Activated CD8-positive, alpha-beta memory T cell treated with anti-CD3 and anti-CD28 coated beads for 36 hours (primary cell): ENCODE results near the gene TASOR. TPM values are rescaled to one million over a fixed set of nuclear protein-coding genes. Genes with fewer than 3 reads are reported as not detected.

Source experiments
- CTCF ChIA-PET: fragments of 350-600 bp; sonication (Branson Sonifier 250); formaldehyde crosslinking; loops from one replicate; lab custom pipeline; 2021; ENCODE audit warnings: antibody characterized with exemption; lab: Charles Lee
- POLR2A ChIA-PET: fragments of 350-600 bp; sonication (Branson Sonifier 250); formaldehyde crosslinking; loops from one replicate; lab custom pipeline; 2021; ENCODE audit warnings: antibody characterized with exemption; lab: Charles Lee
- total RNA-seq, 2 experiments: library from RNA; stranded (reverse); gene quantifications; one replicate each; pipeline ENCODE4 v1.2.3, GENCODE V29; 2021

Gene TASOR
- 10 to 100 TPM; 57.1 to 61.0 TPM for total RNA-seq

GRCh38 chr3:56683122-56683817 is at the start of gene TASOR:
TASOR (minus strand) TSS chr3:56683265; CDS start chr3:56683006, 259 bp downstream.
- ChIA-PET CTCF (interaction anchor here (0.7 kb wide), 1 partner anchor 312 kb away, joined by 3 read pairs; no protein-coding TSS in a partner anchor), POLR2A (interaction anchor here (1.0 to 1.6 kb wide), 4 partner anchors 10 to 181 kb away, joined by 3 to 4 read pairs (median 3); no protein-coding TSS in a partner anchor)

GRCh38 chr3:56732109-56732508 is 49.0 kb upstream of the TASOR start:
- ChIA-PET CTCF (no interaction called here), POLR2A (no interaction called here)

GRCh38 chr3:56725175-56725574 is 42.1 kb upstream of the TASOR start:
- CTCF ChIA-PET = interaction anchor here (0.6 to 3.0 kb wide), 7 partner anchors 26 to 271 kb away, joined by 3 to 11 read pairs (median 4); no protein-coding TSS in a partner anchor
- POLR2A ChIA-PET = interaction anchor here (0.6 to 1.2 kb wide), 5 partner anchors 42 to 76 kb away, joined by 3 to 4 read pairs (median 3); partner anchors contain the start of genes ARHGEF3 and TASOR

- POLR2A ChIA-PET = interaction anchor here (0.9 kb wide), 1 partner anchor 71 kb away, joined by 3 read pairs; no protein-coding TSS in a partner anchor
- CTCF ChIA-PET = interaction anchor here (0.6 to 3.0 kb wide), 7 partner anchors 26 to 271 kb away, joined by 3 to 11 read pairs (median 4); no protein-coding TSS in a partner anchor
Observed at GRCh38 chr3:56724676-56725075, 41.6 kb upstream of the TASOR start.

- POLR2A ChIA-PET = no interaction called here
Observed at GRCh38 chr3:56720849-56721248, 37.8 kb upstream of the TASOR start.

GRCh38 chr3:56718809-56719208 is 35.7 kb upstream of the TASOR start:
- POLR2A ChIA-PET = interaction anchor here (0.6 kb wide), 1 partner anchor 95 kb away, joined by 5 read pairs; no protein-coding TSS in a partner anchor
- CTCF ChIA-PET = interaction anchor here (3.0 kb wide), 1 partner anchor 81 kb away, joined by 8 read pairs; no protein-coding TSS in a partner anchor

More at GRCh38 chr3:56720849-56721248, 37.8 kb upstream of the TASOR start:
- CTCF ChIA-PET = interaction anchor here (0.6 to 3.0 kb wide), 4 partner anchors 22 to 510 kb away, joined by 3 to 8 read pairs (median 4); no protein-coding TSS in a partner anchor

- CTCF ChIA-PET = interaction anchor here (2.0 kb wide), 1 partner anchor 9 kb away, joined by 4 read pairs; no protein-coding TSS in a partner anchor
Observed at GRCh38 chr3:56711344-56711743, 28.3 kb upstream of the TASOR start.

GRCh38 chr3:56707412-56707811 is 24.3 kb upstream of the TASOR start:
- POLR2A ChIA-PET = interaction anchor here (0.7 kb wide), 2 partner anchors 89 to 91 kb away, joined by 6 to 10 read pairs; no protein-coding TSS in a partner anchor
- CTCF ChIA-PET = interaction anchor here (0.6 to 2.8 kb wide), 6 partner anchors 10 to 282 kb away, joined by 3 to 15 read pairs (median 3); partner anchors contain the start of gene ARHGEF3

More at GRCh38 chr3:56711344-56711743, 28.3 kb upstream of the TASOR start:
- POLR2A ChIA-PET = no interaction called here

GRCh38 chr3:56706629-56707028 is 23.6 kb upstream of the TASOR start:
- ChIA-PET POLR2A (no interaction called here), CTCF (no interaction called here)

- CTCF ChIA-PET = interaction anchor here (1.0 to 5.8 kb wide), 6 partner anchors 50 to 291 kb away, joined by 3 to 70 read pairs (median 4); partner anchors contain the start of gene ARHGEF3
- POLR2A ChIA-PET = interaction anchor here (1.7 kb wide), 1 partner anchor 283 kb away, joined by 12 read pairs; no protein-coding TSS in a partner anchor
Observed at GRCh38 chr3:56704706-56705105, 21.6 kb upstream of the TASOR start.

GRCh38 chr3:56702490-56703315 is 19.6 kb upstream of the TASOR start:
- POLR2A ChIA-PET = no interaction called here

GRCh38 chr3:56700151-56700550 is 17.1 kb upstream of the TASOR start:
- ChIA-PET CTCF (interaction anchor here (1.4 to 5.8 kb wide), 3 partner anchors 90 to 289 kb away, joined by 4 to 70 read pairs (median 9); partner anchors contain the start of gene ARHGEF3), POLR2A (no interaction called here)

More at GRCh38 chr3:56702490-56703315, 19.6 kb upstream of the TASOR start:
- CTCF ChIA-PET = interaction anchor here (0.7 to 5.8 kb wide), 18 partner anchors 8 to 286 kb away, joined by 3 to 70 read pairs (median 4); partner anchors contain the start of gene ARHGEF3

GRCh38 chr3:56694867-56695683 is 12.0 kb upstream of the TASOR start:
- ChIA-PET CTCF (interaction anchor here (1.3 to 2.5 kb wide), 4 partner anchors 104 to 294 kb away, joined by 3 to 10 read pairs (median 7); no protein-coding TSS in a partner anchor), POLR2A (interaction anchor here (0.6 to 0.8 kb wide), 2 partner anchors 13 to 848 kb away, joined by 3 to 4 read pairs; no protein-coding TSS in a partner anchor)

- POLR2A ChIA-PET = interaction anchor here (1.0 kb wide), 1 partner anchor 11 kb away, joined by 3 read pairs; the partner anchor contains the start of gene TASOR
- CTCF ChIA-PET = interaction anchor here (1.0 to 2.9 kb wide), 5 partner anchors 9 to 295 kb away, joined by 4 to 10 read pairs (median 7); no protein-coding TSS in a partner anchor
Observed at GRCh38 chr3:56693750-56694149, 10.7 kb upstream of the TASOR start.

GRCh38 chr3:56692520-56693433 is 9.7 kb upstream of the TASOR start:
- CTCF ChIA-PET = interaction anchor here (1.0 to 2.9 kb wide), 2 partner anchors 10 to 294 kb away, joined by 4 to 7 read pairs; no protein-coding TSS in a partner anchor
- POLR2A ChIA-PET = interaction anchor here (1.0 to 1.2 kb wide), 2 partner anchors 10 to 11 kb away, joined by 3 read pairs; partner anchors contain the start of gene TASOR

- ChIA-PET CTCF (interaction anchor here (2.9 kb wide), 1 partner anchor 10 kb away, joined by 7 read pairs; no protein-coding TSS in a partner anchor), POLR2A (interaction anchor here (1.2 kb wide), 1 partner anchor 10 kb away, joined by 3 read pairs; no protein-coding TSS in a partner anchor)
Observed at GRCh38 chr3:56692001-56692365, 8.9 kb upstream of the TASOR start.
